HG03103 (cell line): Measurements from ENCODE around the gene NFKBIA.
"Not testable (repeated sequence)": the region's sequence is repeated elsewhere in the genome, so short reads cannot be mapped to it uniquely, and the experiment has no call there.

Source experiments
- ATAC-seq: cut with Tn5 transposase; IDR thresholded peaks from one replicate; pipeline ENCODE4 v1.9.1; 2021; ENCODE audit warnings: low read depth; ENCODE audit not compliant: unreplicated experiment

Gene NFKBIA

DNA sequence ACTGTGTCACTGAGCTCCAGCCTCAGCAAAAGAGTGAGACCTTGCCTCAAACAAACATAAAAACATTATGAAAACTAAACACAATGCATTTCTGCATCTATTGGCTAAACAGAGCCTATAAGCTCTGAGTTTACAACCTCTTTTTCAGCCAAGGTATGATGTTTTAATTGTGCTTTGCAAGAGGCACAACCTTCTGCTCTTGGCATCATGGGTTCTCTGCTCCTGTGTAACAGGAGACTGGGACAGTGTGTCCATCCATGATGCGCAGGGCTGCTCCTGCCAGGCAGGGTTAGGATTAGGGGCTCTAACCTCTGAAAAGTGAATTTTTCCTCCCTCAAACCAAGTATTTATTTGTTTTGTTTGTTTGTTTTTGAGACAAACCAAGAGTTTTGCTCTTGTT, 5.0 kb upstream of the NFKBIA start:
- no peak for ATAC-seq

DNA sequence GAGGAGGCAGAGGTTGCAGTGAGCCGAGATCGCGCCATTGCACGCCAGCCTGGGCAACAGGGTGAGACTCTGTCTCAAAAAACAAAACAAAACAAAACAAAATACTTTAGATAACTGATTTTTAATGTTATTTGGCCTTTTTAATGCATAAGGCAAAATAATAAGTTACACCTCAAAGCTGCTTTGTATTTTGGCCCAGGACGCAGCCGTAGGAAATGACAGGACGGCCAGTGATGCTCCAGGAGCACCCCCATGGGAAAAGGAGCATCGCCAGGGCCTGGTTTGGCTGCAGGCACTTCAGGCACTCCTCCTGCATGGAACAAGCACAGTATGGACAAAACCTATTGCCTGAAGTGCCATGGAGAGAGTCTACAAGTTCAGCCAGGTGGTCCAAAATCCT, 3.5 kb upstream of the NFKBIA start:
- ATAC-seq, result no peak

DNA sequence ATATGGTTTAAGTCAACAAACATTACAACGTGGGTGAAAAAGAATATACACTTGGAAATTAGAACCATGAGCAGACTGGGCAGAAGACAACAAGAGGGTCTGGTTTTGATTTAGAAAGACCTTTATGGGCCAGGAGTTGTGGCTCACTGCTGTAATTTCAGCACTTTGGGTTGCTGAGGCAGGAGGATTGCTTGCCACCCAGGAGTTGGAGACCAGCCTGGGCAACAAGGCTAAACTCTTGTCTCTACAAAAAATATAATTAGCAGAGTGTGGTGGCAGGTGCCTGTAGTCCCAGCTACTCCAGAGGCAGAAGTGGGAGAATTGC, 2.7 kb upstream of the NFKBIA start:
- ATAC-seq, result no peak

DNA sequence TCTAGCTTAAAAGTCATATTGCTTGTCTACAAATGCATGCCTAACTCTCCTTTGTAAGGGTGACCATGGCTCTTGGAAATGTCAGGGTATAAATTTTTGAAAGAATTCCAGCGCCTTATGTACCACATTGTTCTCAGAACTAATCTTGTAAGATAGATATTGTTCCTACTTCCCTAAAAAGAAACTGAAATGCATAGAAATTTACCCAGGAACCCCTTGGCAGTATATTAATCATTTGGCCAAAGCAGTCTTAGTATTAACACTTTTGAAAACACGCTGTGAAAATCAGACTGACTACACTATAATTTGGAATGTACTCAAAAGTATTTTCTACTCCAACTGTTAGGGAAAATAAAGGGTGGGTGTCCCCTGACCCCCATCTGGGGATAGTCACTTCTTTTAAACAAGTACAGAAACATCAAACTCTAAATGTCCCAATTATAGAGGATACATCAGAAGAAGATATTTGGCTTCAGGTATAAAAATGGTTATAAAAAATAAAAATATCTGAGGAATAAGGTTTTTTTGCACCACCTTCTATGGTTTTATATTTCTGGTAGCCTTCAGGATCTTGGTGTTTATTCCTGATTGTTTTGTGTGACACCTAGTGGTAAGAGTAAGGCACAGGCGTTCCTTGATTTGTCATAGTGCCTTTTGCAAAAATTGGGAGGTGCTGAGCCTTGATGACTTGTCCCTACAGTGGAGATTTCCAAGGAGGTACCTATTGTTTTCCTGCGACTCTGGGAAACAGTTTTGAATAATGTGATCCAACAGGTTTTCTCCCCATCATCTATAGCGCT, 2.2 kb upstream of the NFKBIA start:
- ATAC-seq, result no peak

DNA sequence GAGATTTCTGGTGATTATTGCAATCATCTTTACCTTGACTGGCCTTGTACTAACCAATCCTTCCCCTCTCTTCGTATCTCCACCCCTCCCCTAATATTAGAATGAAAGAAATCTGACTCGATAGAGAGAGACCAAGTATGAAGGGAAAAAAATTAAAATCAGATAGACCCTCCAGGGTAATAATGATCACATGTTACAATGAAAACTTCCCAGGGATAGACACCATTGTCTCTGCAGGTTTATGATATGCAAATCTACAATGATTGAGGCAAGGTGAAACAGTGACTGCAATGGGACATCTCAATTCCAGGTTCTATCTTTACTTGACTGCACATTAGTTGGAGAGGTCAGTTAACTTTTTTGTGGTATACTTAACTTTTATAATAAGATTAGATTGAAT, 1.5 kb upstream of the NFKBIA start:
- ATAC-seq, result no peak

DNA sequence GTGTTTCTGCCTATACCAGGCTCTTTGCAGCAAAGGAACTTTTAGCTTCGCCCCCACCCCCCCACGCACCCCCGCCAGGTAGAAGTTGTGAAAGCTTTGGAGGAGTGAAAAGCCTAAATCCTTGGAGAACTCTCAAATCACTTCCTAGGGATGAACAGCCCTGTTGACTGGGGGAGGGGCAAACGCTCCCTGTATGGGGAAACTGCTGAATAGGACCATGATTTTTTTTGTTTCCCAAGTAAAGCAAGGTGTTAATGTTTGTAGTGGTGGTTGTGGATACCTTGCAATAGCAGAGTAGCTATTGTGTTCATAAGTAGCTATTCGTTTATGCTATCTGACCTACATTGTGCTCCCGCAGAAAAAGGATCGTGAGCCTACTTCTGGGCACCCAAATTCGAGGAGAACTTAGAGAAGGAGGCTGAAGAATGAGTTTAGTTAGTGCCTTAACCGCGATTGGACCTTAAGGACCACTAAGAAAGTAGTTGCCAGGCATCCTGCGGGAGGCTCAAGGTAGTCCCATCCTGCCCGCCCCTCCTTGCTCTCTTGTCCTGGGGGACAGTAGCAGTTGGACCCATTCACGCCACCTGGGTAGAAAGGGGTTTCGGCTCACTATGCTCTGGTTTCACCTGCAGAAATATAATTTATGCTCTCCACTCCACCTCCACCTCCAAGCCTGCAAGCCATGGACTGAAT, 901 bp upstream of the NFKBIA start:
- ATAC-seq, result no peak

DNA sequence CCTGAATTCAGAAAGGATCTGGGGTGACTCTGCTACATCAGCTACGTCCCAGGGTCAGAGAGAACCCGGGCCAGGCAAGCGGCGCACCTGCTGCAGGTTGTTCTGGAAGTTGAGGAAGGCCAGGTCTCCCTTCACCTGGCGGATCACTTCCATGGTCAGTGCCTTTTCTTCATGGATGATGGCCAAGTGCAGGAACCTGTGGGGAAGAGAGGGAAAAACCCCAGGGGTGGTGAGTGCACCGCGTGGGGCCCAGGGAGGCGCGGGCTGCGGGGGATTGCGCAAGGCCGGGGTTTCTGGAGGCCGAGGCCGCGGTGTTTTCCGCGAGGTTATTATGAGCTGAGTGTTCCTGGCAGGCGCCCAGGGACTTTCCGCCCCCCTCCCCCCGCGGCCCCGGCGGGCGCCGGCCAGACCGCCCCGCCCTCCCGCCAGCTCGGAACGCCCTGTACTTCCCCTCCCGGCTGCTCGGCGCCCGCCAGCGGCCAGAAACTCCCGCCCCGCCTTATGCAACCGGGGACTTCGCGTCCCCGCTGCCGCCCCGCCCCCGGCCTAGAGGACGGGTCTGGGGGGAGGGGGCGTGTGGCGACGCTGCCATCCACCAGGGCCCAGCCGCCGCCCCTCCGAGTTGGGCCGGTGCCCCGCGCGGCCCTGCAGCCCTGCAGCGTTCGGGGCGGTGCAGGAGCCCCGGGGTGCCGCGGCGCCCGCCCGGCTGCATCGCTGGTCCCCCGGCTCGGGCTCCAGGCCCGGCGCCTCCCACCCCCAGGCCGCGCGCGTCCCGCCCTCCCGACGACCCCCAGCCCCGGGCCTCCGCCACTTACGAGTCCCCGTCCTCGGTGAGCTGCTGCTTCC, 723 bp downstream of the NFKBIA start:
- ATAC-seq, result peak; percentile 54

DNA sequence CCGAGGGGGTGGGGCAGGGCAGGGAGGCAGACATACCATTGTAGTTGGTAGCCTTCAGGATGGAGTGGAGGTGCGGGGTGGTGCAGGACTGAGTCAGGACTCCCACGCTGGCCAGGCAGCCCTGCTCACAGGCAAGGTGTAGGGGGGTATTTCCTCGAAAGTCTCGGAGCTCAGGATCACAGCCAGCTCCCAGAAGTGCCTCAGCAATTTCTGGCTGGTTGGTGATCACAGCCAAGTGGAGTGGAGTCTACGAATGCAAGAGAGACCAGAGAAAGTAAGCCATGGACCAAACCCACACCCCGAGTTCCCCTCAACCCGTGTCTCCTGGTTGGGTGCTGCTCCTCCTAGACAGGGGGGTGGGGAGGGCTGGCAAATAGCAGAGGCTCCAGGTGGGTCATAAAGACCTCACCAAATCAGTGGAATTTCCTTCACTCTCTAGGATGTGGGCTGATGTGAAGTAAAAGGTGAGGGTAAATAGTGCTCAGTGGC, 1.4 kb downstream of the NFKBIA start:
- no peak for ATAC-seq

DNA sequence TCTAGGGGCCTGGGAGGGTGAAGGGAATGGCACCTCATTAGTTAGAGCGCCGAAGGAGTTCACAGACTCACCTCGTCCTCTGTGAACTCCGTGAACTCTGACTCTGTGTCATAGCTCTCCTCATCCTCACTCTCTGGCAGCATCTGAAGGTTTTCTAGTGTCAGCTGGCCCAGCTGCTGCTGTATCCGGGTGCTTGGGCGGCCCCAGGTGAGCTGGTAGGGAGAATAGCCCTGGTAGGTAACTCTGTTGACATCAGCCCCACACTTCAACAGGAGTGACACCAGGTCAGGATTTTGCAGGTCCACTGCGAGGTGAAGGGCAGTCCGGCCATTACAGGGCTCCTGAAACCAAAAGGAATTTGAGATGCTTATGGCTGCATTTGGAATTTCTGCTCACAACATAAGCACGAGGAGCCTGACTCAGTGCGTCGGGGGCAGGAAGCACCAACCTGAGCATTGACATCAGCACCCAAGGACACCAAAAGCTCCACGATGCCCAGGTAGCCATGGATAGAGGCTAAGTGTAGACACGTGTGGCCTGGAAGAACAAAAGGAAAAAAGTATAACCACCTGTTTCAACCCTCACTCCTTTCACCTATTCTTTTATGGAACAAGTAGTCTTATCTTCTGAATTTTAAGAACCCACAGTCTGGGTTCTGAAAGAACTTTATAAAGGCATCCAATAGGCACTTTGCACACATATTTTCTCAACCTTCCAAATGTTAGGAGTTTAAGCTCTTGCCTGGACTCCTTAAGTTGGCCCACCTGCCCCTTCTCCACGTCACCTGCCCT, 2.0 kb downstream of the NFKBIA start:
- ATAC-seq, result no peak

DNA sequence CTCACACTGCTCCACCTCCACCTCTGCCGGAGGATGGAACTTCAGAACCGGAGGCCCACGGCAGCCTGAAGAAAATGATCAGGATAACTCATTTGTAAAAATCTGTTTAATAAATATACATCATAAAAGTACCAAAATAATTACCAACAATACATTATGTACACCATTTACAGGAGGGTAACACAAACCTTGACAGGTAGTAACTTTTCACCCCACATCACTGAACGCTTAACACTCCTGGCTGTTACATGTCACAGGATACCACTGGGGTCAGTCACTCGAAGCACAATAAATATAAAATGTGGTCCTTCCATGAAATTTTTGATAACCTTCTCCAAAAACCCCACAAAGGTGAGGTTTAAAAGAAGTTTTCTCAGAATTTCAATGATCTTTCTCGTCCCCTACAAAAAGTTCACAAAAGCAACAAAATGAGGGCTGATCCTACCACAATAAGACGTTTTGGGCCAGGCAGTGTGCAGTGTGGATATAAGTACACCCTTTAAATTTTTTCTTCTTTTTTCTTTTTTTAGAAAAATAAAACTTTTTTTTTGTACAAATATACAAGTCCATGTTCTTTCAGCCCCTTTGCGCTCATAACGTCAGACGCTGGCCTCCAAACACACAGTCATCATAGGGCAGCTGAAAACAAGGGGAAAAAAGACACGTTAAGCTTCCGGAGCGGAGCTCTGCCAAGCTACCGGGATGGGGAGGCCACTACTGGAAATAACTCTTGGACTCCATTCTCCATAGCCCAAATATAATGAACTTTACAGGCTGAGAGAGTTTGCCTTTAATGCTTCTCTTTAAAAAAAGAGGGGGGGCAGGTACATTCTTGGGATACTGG, 2.9 kb downstream of the NFKBIA start:
- no peak for ATAC-seq

DNA sequence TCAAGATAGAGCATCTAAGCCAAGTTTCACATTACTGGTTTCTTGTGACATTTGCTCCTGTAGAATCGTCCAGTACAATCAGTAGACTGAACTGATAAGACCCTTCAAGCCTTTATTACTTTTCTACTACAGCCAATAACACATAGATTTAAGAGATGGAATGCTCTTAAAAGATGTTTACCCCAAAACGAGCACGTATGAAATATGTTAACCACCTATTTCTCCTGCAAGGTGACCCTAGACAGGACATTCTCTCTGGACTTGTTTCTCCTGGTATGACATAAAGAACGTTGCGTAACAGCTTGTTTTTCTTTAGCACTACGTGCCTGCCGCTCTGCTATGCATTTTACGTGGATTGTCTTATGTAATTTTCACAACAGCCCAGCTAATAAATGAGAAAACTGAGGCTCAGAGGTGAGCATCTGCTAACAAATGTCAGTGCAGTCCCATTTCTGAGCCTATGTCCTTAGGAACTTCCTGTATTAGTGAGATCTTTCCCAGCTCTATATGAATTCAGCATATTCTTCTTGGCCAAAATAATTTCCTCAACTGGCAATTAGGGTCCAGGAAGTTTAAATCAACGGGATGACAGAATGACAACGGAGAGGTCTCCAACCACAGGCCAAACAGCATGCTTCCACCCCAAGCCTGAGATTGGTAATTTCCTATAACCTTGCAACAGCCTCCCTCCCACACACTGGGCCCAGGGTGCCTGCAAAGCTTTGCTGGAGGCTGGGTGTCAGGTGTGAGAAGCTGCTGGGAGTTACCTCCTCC, 3.7 kb downstream of the NFKBIA start:
- ATAC-seq, result no peak

DNA sequence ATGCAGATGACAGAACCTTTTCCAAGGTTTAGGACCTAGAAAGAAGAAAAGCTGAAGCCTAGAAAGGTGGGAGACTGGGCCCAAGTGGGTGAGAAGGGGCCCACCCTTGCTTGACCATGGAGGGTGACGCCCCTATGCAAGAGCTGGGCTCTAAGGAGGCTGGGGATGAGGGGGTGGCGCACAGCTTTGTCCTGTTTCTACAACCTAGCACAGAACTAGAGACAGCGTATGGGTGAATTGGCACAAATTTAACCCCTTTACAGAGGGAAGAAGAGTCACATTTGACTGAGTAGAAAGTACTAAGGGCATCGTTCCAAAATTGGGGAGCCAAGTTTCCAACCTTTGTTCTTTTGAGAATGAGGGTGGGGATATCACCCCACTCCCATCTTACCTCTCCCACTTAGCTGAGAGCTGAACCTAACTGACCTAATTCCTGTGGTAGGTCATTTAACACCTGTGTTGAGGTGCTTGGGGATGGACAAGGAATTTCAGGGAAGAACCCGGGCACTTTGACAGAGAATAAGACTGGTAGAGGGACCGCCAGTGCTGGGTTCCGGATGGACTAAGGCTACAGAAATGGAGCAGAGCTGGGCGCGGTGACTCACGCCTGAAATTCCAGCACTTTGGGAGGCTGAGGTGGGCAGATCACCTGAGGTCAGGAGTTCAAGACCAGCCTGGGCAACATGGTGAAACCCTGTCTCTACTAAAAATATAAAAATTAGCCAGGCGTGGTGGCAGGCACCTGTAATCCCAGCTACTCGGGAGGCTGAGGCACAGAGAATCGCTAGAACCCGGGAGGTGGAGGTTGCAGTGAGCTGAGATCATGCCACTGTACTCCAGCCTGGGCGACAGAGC, 5.2 kb downstream of the NFKBIA start:
- ATAC-seq, result no peak

DNA sequence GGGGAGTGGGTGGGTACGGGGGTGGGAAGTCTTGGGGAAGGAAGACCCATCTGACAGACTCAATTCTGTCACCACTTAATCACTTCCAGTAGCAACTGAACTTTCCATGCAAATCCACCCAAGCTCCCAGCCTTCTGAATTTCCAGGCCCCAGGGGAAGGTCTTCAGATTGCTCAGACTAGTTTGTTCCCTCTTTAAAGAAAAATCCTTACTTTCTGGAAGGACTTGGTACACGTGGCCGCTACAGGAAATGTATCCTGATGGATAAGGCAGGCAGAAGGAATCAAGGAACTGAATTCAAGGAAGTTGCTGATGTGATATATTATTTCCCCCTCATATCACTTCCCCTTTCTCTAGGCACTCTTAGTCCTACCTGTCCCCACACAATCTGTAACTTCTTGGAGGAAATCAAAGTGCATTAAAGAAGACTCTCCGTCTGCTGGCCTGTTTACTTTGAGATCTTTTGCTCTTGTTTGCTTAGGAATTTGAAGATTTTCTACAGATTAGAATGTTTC, 6.4 kb downstream of the NFKBIA start:
- no peak for ATAC-seq

DNA sequence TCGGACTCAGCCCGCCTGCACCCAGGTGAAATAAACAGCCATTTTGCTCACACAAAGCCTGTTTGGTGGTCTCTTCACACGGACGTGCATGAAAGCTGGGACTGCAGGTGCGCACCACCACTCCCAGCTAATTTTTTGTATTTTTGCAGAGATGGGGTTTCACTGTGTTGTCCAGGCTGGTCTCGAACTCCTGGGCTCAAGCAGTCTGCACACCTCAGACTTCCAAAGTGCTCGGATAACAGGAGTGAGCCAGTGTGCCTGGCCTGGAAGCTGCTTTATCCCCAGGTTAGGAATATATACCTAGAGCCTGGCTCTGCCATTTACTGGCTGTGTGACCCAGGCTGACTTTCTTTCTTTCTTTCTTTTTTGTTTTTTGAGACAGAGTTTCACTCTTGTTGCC, 7.9 kb downstream of the NFKBIA start:
- not testable (repeated sequence) for ATAC-seq

DNA sequence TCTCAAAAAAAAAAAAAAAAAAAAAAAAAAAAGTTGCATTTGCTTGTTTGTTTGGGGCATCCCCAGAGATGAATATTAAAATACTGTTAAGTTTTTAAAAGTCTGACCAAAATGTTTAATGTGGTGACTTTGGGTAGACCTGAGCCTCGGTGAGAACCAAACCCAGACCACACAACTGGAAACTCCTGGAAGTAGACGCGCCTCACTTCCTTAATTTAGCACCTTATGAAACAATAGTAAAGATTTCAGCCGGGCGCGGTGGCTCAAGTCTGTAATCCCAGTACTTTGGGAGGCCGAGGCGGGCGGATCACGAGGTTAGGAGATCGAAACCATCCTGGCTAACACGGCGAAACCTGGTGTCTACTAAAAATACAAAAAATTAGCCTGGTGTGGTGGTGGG, 9.3 kb downstream of the NFKBIA start:
- no peak for ATAC-seq

DNA sequence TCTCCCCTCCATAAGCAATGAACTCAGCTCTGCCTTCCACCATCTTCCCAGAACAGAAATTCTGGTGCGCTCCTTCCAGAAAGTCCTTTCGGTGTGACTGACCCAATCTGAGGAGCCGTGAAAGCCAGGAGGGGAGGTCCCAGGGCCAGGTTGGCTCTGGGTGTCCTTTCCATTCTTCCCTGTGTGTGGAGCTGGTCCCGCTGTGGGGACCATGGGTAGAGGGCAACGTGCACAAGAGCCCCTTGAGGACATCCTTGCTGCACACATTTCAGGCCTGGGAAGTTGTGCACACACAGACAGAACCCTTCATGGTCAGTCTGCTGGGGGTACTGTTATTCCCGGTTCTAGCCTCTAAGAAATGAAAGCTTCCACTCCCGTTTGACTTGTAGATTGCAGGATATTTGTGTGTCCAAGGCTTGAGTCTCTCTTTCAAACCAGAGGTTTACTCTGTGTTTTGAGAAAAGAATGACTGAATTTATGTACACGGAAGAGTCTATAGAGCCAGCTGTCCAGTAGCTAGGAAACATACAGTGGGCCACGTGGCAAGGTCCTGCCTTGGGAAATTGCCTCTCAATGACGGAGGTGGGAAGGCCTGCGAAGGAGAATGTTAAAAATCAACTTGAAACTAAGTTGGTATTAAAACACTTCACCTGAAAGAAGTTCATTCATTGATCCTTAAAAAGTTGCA, 10.1 kb downstream of the NFKBIA start:
- no peak for ATAC-seq

DNA sequence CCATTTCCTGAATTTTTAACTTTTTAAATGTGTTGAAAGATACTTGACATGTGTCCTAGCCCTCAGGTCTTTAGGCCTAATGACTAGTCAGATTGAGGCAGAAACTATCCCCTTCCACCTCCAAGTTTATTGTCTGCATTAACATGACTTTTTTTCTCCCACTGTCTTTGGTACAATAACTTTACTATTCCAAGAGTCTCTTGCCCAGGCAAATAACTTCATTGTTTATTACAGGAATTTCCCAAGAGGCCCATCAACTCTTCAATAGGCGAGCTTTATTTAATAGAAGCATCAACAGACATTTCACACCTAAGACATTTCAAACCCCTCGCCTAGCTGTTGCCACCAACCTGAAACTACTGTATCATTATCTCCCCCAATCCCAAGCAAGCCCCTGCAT, 10.7 kb downstream of the NFKBIA start:
- no peak for ATAC-seq
